ENCODE measurements around the gene LMNA. TPM values are rescaled to one million over a fixed set of nuclear protein-coding genes. Genes with fewer than 3 reads are reported as not detected.

Gene LMNA
- total and polyA plus RNA-seq, 10 of the 15 experiments (the other 5 are each of a cell fraction or from before 2014, with no cell fraction given) = 0.42 to 334 (median 81.1) TPM

DNA sequence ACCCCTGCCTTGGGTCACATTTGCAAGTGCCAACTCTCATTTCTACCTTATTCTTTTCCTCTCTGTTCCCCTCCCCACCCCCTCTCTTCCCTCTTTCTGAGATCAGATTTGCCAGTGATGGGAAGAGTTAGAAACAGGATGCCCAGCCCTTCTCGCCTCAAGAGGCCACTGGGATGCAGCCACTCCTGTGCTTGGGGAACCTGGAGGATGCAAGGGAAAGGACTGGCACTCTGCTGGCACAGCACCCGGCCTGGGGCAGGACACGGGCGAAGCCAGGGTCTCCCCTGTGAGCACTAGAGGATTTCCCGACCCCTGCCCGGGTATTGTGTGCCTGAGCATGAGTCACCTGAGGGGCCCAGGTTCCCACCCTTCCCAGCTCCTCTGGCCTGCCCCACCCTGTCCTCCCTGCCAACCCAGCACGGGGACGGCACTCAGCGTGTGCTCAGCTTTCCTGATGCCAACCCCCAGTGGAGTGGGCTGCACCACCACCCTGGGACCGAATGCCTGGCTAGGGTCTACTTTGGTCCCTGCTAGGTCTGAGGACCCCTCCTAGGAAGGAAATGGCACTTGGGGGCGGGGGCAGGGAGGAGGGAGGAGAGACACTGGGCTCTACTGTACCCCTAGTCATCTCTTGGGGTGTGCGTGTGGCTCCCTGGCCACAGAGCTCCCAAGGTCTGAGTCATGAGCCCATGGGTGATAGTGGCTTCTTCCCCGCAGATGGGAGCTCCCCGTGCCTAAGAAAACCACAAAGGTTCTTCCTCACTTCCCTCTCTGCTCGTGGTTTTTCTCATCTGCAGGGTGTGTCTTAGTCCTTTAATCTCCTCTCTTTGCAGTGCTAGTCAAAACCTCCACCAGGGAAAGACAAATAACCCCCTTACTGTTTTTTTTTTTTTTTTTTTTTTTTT, 12.4 kb downstream of the LMNA start (continued):
- TF ChIP-seq MEF2A (IDR thresholded peaks at IDR 0.05; ENCODE audit: insufficient read depth, low read depth, low read length) (peak; percentile 54; the same call in 1 of the 2 replicates), MYB (IDR thresholded peaks at IDR 0.05; ENCODE audit: borderline replicate concordance, low read depth, low read length) (no peak), GABPA (IDR thresholded peaks at IDR 0.05; ENCODE audit: low read depth) (no peak), REST (IDR thresholded peaks at IDR 0.05; ENCODE audit: low read depth, low read length) (peak; percentile 33; the same call in 1 of the 2 replicates), WRNIP1 (IDR thresholded peaks at IDR 0.05; ENCODE audit: borderline replicate concordance, low read depth, low read length) (no peak), NR2C2 (IDR thresholded peaks at IDR 0.05; ENCODE audit: borderline replicate concordance, control insufficient read depth, insufficient read length, low read depth) (no peak), PML (IDR thresholded peaks at IDR 0.05; ENCODE audit: low read length) (no peak), LARP7 (IDR thresholded peaks at IDR 0.05) (no peak), SREBF2 (IDR thresholded peaks at IDR 0.05; ENCODE audit: low read length) (no peak), RFX5 (IDR thresholded peaks at IDR 0.05; ENCODE audit: low read depth, low read length) (no peak), CEBPZ (IDR thresholded peaks at IDR 0.05; ENCODE audit: low read depth, low read length) (no peak), HSF1 (IDR thresholded peaks at IDR 0.05; ENCODE audit: low read depth, low read length) (no peak), IRF4 (IDR thresholded peaks at IDR 0.05; ENCODE audit: low read depth, low read length) (peak; percentile 78), RBBP5 (conservative IDR thresholded peaks at IDR 0.05) (no peak), TBL1XR1 (IDR thresholded peaks at IDR 0.05; ENCODE audit: low read depth, low read length) (peak; percentile 96), FOS (IDR thresholded peaks at IDR 0.05; ENCODE audit: borderline replicate concordance, extremely low read depth, insufficient read length) (no peak), ASH2L (IDR thresholded peaks at IDR 0.05; ENCODE audit: borderline replicate concordance, low read depth) (no peak), NR2F1 (conservative IDR thresholded peaks at IDR 0.05) (peak; percentile 86), MXI1 (IDR thresholded peaks at IDR 0.05; ENCODE audit: low read depth, low read length) (no peak), SRF (IDR thresholded peaks at IDR 0.05; ENCODE audit: low read depth in 2 of 2, low read length in 2 of 2) (0 out of 4 replicates have a peak, but pooled peaks of 1 of the 2 experiments have one; percentile 28)
- TF ChIP-seq, protein P1, sequence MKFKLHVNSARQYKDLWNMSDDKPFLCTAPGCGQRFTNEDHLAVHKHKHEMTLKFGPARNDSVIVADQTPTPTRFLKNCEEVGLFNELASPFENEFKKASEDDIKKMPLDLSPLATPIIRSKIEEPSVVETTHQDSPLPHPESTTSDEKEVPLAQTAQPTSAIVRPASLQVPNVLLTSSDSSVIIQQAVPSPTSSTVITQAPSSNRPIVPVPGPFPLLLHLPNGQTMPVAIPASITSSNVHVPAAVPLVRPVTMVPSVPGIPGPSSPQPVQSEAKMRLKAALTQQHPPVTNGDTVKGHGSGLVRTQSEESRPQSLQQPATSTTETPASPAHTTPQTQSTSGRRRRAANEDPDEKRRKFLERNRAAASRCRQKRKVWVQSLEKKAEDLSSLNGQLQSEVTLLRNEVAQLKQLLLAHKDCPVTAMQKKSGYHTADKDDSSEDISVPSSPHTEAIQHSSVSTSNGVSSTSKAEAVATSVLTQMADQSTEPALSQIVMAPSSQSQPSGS (IDR thresholded peaks at IDR 0.05; ENCODE audit: low read length) = peak; percentile 79

All from GM12878 (cell line).